Kidney epithelial cell (primary cell): ENCODE measurements around the gene CCDC3. TPM values are rescaled to one million over a fixed set of nuclear protein-coding genes. Genes with fewer than 3 reads are reported as not detected.

Source experiments
- DNase-seq: peaks from one replicate; pipeline ENCODE4 v3.0.0-alpha.2; 2010; ENCODE audit warnings: low read depth
- H3K27me3 ChIP-seq: 2 replicates; pipeline ENCODE4 v1.6.0; 2011; ENCODE audit warnings: low read length; ENCODE audit not compliant: control insufficient read depth, insufficient read depth
- H3K36me3 ChIP-seq: 2 replicates; pipeline ENCODE4 v1.5.1; 2011; ENCODE audit warnings: low read length; ENCODE audit not compliant: control insufficient read depth, insufficient read depth
- H3K4me3 ChIP-seq: 2 replicates; pipeline ENCODE4 v1.5.1; 2011; ENCODE audit warnings: low read depth, mild to moderate bottlenecking, control low read depth, low read length
- total RNA-seq: library from RNA; depleted of rRNA; stranded (reverse); fragments of >200 nt; gene quantifications from 2 replicates; pipeline ENCODE4 v1.2.3, GENCODE V29; 2015
- TF ChIP-seq, protein P1 (sequence below): IDR thresholded peaks from 2 replicates; pipeline ENCODE4 v1.5.1; 2011; ENCODE audit warnings: mild to moderate bottlenecking, moderate library complexity, low read length, control low read depth, inconsistent platforms; ENCODE audit not compliant: insufficient read depth, poor library complexity, severe bottlenecking

Gene CCDC3
- total RNA-seq, 1 donor from 2014 or later = 0.17 TPM

DNA sequence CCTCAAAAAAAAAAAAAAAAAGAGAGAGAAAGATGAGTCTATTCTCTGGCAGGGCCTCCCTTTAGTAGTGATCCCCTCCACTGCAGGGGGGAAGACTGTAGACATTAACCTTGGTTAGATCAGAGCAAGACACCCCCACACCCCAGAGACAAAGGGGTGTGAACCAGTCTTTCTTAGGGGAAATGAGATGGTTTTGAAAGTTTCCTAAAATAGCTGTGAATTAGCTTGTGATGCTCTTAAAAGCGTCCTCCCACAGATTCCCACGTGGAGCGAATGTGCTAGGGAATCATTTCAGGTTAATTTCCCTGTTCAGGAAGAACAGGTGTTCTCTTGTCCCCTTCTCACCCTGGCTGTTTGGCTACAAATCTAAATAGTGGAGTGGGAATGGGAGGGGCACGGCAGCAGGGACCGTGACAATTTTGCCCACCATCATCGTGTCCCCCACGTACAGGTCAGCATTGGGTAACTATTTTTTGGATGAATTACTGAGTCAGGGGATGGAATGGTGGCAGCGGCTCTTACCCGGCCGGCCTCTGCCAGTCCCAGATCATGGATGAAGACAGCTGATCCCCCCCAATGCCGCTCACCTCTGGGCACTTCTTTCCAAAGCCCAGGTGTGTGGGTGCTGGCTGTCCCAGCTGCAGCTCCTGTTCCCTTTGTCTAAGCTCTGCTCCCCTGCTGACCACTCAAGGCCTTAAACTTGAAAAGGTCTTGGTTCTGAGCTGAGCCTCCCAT is 152.9 kb downstream of the CCDC3 start:
- no peaks in the 10 kb centered on the region for H3K36me3 ChIP-seq

GRCh38 chr10:12847361-12847975 is 154.0 kb downstream of the CCDC3 start:
- DNase-seq = no peak
- Histone ChIP-seq H3K4me3 (no peak overlapping the region), H3K36me3 (no peaks in the 10 kb centered on the region), H3K27me3 (no peaks in the 10 kb centered on the region)
- TF ChIP-seq, protein P1, sequence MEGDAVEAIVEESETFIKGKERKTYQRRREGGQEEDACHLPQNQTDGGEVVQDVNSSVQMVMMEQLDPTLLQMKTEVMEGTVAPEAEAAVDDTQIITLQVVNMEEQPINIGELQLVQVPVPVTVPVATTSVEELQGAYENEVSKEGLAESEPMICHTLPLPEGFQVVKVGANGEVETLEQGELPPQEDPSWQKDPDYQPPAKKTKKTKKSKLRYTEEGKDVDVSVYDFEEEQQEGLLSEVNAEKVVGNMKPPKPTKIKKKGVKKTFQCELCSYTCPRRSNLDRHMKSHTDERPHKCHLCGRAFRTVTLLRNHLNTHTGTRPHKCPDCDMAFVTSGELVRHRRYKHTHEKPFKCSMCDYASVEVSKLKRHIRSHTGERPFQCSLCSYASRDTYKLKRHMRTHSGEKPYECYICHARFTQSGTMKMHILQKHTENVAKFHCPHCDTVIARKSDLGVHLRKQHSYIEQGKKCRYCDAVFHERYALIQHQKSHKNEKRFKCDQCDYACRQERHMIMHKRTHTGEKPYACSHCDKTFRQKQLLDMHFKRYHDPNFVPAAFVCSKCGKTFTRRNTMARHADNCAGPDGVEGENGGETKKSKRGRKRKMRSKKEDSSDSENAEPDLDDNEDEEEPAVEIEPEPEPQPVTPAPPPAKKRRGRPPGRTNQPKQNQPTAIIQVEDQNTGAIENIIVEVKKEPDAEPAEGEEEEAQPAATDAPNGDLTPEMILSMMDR = peak; percentile 17

More for the DNA sequence above, 152.9 kb downstream of the CCDC3 start:
- no peaks in the 10 kb centered on the region for H3K27me3 ChIP-seq
- TF ChIP-seq, protein P1 = no peak
- no peak overlapping the region for H3K4me3 ChIP-seq
- no peak for DNase-seq

DNA sequence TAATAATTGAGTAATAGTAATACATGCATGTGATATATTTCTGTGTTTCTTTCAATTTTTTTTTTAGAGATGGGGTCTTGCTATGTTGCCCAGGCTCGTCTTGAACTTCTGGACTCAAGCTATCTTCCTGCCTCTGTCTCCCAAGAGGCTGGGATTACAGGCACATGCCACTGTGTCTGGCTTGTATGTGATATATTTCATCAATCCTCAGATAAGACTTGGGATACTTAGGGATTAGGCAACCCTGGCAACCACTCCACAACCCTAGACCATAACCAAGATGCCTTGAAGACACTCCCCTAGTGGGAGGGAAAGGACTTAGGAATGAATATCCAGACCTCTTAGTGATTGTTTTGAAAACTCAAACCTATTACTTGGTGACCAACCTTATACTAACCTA is 154.8 kb downstream of the CCDC3 start:
- Histone ChIP-seq H3K36me3 (no peaks in the 10 kb centered on the region), H3K27me3 (no peaks in the 10 kb centered on the region), H3K4me3 (no peak overlapping the region)
- TF ChIP-seq, protein P1 = no peak
- no peak for DNase-seq

Other genes starting within 250 kb of the CCDC3 start
- 108 and 114 TPM in 2 replicates for gene OPTN, start 98.5 kb upstream of the CCDC3 start, total RNA-seq
- gene MCM10, start 159.8 kb upstream of the CCDC3 start, total RNA-seq = 2.4 and 2.8 TPM in 2 replicates
- gene UCMA, start 232.7 kb upstream of the CCDC3 start, total RNA-seq = not detected in 2 replicates